ENCODE measurements around the gene TTN.

The TTN gene

GRCh38 chr2:178811045-178811444 is 3.8 kb upstream of the TTN start:
- 91% methylated on average over 2 of the region's 2 CpGs for WGBS
- H3K36me3 ChIP-seq (ENCODE audit: insufficient read depth, low read length) = no peaks in the 10 kb centered on the region
- no peak overlapping the region for H3K27ac ChIP-seq (ENCODE audit: low read depth, low read length)
- H3K27me3 ChIP-seq (ENCODE audit: insufficient read depth, low read length) = no peaks in the 10 kb centered on the region
- no peaks in the 10 kb centered on the region for H3K9me3 ChIP-seq (ENCODE audit: insufficient read depth, low read depth, low read length)
- no peaks in the 10 kb centered on the region for H3K4me1 ChIP-seq (ENCODE audit: insufficient read depth, low read length)
- H3K9ac ChIP-seq (ENCODE audit: low read depth, low read length) = no peak overlapping the region
- H3K4me3 ChIP-seq (ENCODE audit: low read length) = no peak overlapping the region

GRCh38 chr2:178810422-178810821 is 3.2 kb upstream of the TTN start:
- H3K4me1 ChIP-seq (ENCODE audit: insufficient read depth, low read length) = no peaks in the 10 kb centered on the region
- H3K9me3 ChIP-seq (ENCODE audit: insufficient read depth, low read depth, low read length) = no peaks in the 10 kb centered on the region
- H3K9ac ChIP-seq (ENCODE audit: low read depth, low read length) = no peak overlapping the region
- no peaks in the 10 kb centered on the region for H3K36me3 ChIP-seq (ENCODE audit: insufficient read depth, low read length)
- no peak overlapping the region for H3K27ac ChIP-seq (ENCODE audit: low read depth, low read length)
- H3K27me3 ChIP-seq (ENCODE audit: insufficient read depth, low read length) = no peaks in the 10 kb centered on the region
- 96% methylated on average over 5 of the region's 5 CpGs for WGBS
- H3K4me3 ChIP-seq (ENCODE audit: low read length) = no peak overlapping the region

GRCh38 chr2:178806543-178806942 is 680 bp downstream of the TTN start:
- Histone ChIP-seq H3K9me3 (ENCODE audit: insufficient read depth, low read depth, low read length) (no peaks in the 10 kb centered on the region), H3K4me3 (ENCODE audit: low read length) (no peak overlapping the region), H3K4me1 (ENCODE audit: insufficient read depth, low read length) (no peaks in the 10 kb centered on the region), H3K27me3 (ENCODE audit: insufficient read depth, low read length) (no peaks in the 10 kb centered on the region), H3K27ac (ENCODE audit: low read depth, low read length) (no peak overlapping the region), H3K9ac (ENCODE audit: low read depth, low read length) (no peak overlapping the region), H3K36me3 (ENCODE audit: insufficient read depth, low read length) (no peaks in the 10 kb centered on the region)
- 93% methylated on average over 1 of the region's 1 CpG for WGBS

DNA sequence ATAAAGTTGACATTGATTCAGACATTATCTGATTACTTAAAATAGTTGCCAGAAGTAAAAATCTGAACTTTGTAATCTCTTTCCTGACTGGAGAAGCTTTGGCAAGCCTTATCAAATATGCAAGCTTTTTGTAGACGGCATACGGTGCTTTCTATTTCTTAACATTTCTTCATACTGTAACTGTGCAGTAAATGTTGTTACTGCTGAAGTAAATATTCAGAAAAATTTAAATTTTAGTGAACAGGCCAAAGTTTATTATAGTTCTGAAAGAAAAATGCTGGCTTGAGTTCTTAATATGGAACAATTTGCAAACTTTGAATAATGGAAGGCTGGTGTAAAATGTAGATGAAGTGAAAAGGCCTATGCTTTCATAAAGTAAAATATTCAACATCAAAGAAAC is 1.8 kb downstream of the TTN start:
- Histone ChIP-seq H3K27me3 (ENCODE audit: insufficient read depth, low read length) (no peaks in the 10 kb centered on the region), H3K4me3 (ENCODE audit: low read length) (no peak overlapping the region), H3K9me3 (ENCODE audit: insufficient read depth, low read depth, low read length) (no peaks in the 10 kb centered on the region), H3K36me3 (ENCODE audit: insufficient read depth, low read length) (no peaks in the 10 kb centered on the region), H3K27ac (ENCODE audit: low read depth, low read length) (no peak overlapping the region), H3K4me1 (ENCODE audit: insufficient read depth, low read length) (no peaks in the 10 kb centered on the region), H3K9ac (ENCODE audit: low read depth, low read length) (no peak overlapping the region)
- 95% methylated on average over 2 of the region's 2 CpGs for WGBS

DNA sequence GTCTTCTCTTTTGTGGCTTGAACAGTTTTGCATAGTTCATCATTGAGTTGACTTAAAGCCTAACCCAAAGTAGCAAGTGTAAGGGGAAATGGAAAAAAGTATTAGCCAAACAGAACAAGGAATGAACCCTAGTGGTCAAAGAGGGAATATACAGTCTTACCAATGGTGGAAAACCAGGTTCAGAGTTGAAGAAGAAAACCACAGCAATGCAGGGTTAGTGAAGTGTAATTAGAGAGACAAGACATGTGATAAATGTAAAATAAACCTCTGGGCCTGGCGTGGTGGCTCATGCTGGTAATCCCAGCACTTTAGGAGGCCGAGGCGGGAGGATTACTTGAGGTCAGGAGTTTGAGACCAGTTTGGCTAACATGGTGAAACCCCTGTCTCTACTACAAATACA is 2.4 kb downstream of the TTN start:
- no peaks in the 10 kb centered on the region for H3K9me3 ChIP-seq (ENCODE audit: insufficient read depth, low read depth, low read length)
- WGBS = 84% methylated on average over 3 of the region's 3 CpGs
- no peaks in the 10 kb centered on the region for H3K36me3 ChIP-seq (ENCODE audit: insufficient read depth, low read length)
- no peak overlapping the region for H3K9ac ChIP-seq (ENCODE audit: low read depth, low read length)
- H3K27me3 ChIP-seq (ENCODE audit: insufficient read depth, low read length) = no peaks in the 10 kb centered on the region
- H3K4me3 ChIP-seq (ENCODE audit: low read length) = no peak overlapping the region
- H3K4me1 ChIP-seq (ENCODE audit: insufficient read depth, low read length) = no peaks in the 10 kb centered on the region
- H3K27ac ChIP-seq (ENCODE audit: low read depth, low read length) = no peak overlapping the region

DNA sequence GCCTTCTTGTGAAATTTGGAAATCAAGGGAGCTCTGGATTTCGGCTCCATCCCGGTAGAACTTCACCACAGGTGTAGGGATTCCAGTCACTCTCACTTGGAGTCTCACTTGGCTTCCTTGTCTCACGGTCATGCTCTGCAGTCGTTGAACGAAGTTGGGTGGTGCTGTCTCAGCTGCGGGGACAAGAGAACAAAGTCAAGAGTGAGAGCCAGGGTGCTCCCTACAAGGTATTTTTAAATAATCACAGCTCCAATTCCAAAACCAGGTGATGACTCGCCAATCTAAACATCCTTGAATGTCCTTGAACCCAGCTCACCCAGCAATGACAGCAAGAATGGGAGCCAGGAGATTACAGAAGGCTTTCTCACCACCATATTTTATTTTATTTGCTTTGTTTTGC is 6.7 kb downstream of the TTN start:
- WGBS = 93% methylated on average over 7 of the region's 7 CpGs
- Histone ChIP-seq H3K9ac (ENCODE audit: low read depth, low read length) (no peak overlapping the region), H3K4me3 (ENCODE audit: low read length) (no peak overlapping the region), H3K27ac (ENCODE audit: low read depth, low read length) (no peak overlapping the region), H3K27me3 (ENCODE audit: insufficient read depth, low read length) (no peaks in the 10 kb centered on the region), H3K4me1 (ENCODE audit: insufficient read depth, low read length) (no peaks in the 10 kb centered on the region), H3K36me3 (ENCODE audit: insufficient read depth, low read length) (no peaks in the 10 kb centered on the region), H3K9me3 (ENCODE audit: insufficient read depth, low read depth, low read length) (no peaks in the 10 kb centered on the region)

GRCh38 chr2:178799305-178799704 is 7.9 kb downstream of the TTN start:
- no peaks in the 10 kb centered on the region for H3K27me3 ChIP-seq (ENCODE audit: insufficient read depth, low read length)
- 96% methylated on average over 19 of the region's 19 CpGs for WGBS
- no peaks in the 10 kb centered on the region for H3K9me3 ChIP-seq (ENCODE audit: insufficient read depth, low read depth, low read length)
- H3K4me3 ChIP-seq (ENCODE audit: low read length) = no peak overlapping the region
- no peak overlapping the region for H3K9ac ChIP-seq (ENCODE audit: low read depth, low read length)
- H3K27ac ChIP-seq (ENCODE audit: low read depth, low read length) = no peak overlapping the region
- H3K36me3 ChIP-seq (ENCODE audit: insufficient read depth, low read length) = no peaks in the 10 kb centered on the region
- H3K4me1 ChIP-seq (ENCODE audit: insufficient read depth, low read length) = no peaks in the 10 kb centered on the region

DNA sequence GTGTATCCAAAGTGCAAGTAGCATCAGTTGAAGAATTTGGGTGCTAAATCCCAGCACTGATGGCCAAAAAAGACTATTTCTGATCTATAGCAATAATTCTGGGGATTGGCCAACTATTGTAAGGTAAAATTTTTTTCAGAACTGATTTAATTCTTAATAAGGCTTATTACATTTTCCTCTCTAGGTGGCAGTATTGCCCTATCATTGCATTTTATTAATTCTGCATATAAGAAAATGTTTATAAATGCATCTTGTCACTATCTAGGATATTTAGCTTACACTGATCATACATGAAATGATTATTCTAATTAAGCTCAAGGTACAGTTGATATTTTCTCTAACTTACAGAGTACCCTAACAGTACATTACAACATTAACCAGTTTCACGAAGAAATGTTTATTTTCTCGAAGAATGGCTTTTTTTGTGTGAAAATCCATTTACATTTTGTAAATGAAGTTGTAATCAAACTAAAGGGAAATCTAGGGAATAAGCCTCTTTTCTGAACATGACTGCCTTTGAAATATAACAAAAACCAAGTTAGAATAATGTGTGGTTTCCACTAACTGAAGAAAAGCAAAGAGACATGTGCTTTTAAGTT is 11.0 kb downstream of the TTN start:
- no peak overlapping the region for H3K9ac ChIP-seq (ENCODE audit: low read depth, low read length)
- 100% methylated on average over 1 of the region's 2 CpGs for WGBS
- H3K27me3 ChIP-seq (ENCODE audit: insufficient read depth, low read length) = no peaks in the 10 kb centered on the region
- H3K9me3 ChIP-seq (ENCODE audit: insufficient read depth, low read depth, low read length) = no peaks in the 10 kb centered on the region
- no peak overlapping the region for H3K27ac ChIP-seq (ENCODE audit: low read depth, low read length)
- H3K36me3 ChIP-seq (ENCODE audit: insufficient read depth, low read length) = no peaks in the 10 kb centered on the region
- H3K4me3 ChIP-seq (ENCODE audit: low read length) = no peak overlapping the region
- H3K4me1 ChIP-seq (ENCODE audit: insufficient read depth, low read length) = no peaks in the 10 kb centered on the region

- Histone ChIP-seq H3K27me3 (ENCODE audit: insufficient read depth, low read length) (no peaks in the 10 kb centered on the region), H3K9me3 (ENCODE audit: insufficient read depth, low read depth, low read length) (no peaks in the 10 kb centered on the region), H3K9ac (ENCODE audit: low read depth, low read length) (no peak overlapping the region), H3K4me3 (ENCODE audit: low read length) (no peak overlapping the region), H3K36me3 (ENCODE audit: insufficient read depth, low read length) (no peaks in the 10 kb centered on the region), H3K4me1 (ENCODE audit: insufficient read depth, low read length) (peaks cover 4% of the 10 kb centered on the region; the same call in 1 of the 2 replicates), H3K27ac (ENCODE audit: low read depth, low read length) (no peak overlapping the region)
- WGBS = 95% methylated on average over 2 of the region's 5 CpGs
Observed at GRCh38 chr2:178787934-178788333, 19.3 kb downstream of the TTN start.

DNA sequence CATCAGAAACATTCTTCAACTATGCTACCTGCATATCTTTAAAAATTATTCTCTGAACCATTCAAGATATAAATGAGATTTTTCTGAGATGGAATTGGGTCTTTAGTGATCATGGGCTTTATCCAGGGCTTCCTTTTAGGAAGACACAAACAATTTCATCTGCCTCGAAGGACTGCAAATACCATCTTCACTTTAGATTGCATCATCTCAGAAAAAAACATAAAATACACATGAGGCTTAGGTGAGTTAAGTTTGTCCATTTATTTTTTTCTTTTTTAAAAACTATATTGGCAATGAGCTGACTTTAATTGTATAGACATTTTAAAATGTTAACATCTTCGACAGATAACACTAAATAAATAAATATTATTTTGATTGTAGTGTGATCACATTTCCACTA is 20.1 kb downstream of the TTN start:
- peaks cover 4% of the 10 kb centered on the region; the same call in 1 of the 2 replicates for H3K4me1 ChIP-seq (ENCODE audit: insufficient read depth, low read length)
- no peak overlapping the region for H3K9ac ChIP-seq (ENCODE audit: low read depth, low read length)
- H3K4me3 ChIP-seq (ENCODE audit: low read length) = no peak overlapping the region
- no peak overlapping the region for H3K27ac ChIP-seq (ENCODE audit: low read depth, low read length)
- H3K9me3 ChIP-seq (ENCODE audit: insufficient read depth, low read depth, low read length) = no peaks in the 10 kb centered on the region
- no peaks in the 10 kb centered on the region for H3K27me3 ChIP-seq (ENCODE audit: insufficient read depth, low read length)
- no peaks in the 10 kb centered on the region for H3K36me3 ChIP-seq (ENCODE audit: insufficient read depth, low read length)
- no CpG with 5 or more reads among the region's 2 CpGs for WGBS

- no peaks in the 10 kb centered on the region for H3K27me3 ChIP-seq (ENCODE audit: insufficient read depth, low read length)
- H3K36me3 ChIP-seq (ENCODE audit: insufficient read depth, low read length) = no peaks in the 10 kb centered on the region
- 97% methylated on average over 10 of the region's 10 CpGs for WGBS
- no peaks in the 10 kb centered on the region for H3K9me3 ChIP-seq (ENCODE audit: insufficient read depth, low read depth, low read length)
- no peak overlapping the region for H3K4me3 ChIP-seq (ENCODE audit: low read length)
- H3K9ac ChIP-seq (ENCODE audit: low read depth, low read length) = no peak overlapping the region
- no peaks in the 10 kb centered on the region for H3K4me1 ChIP-seq (ENCODE audit: insufficient read depth, low read length)
- H3K27ac ChIP-seq (ENCODE audit: low read depth, low read length) = no peak overlapping the region
Observed at GRCh38 chr2:178783889-178784288, 23.3 kb downstream of the TTN start.

GRCh38 chr2:178782236-178782635 is 25.0 kb downstream of the TTN start:
- no peaks in the 10 kb centered on the region for H3K9me3 ChIP-seq (ENCODE audit: insufficient read depth, low read depth, low read length)
- no peak overlapping the region for H3K27ac ChIP-seq (ENCODE audit: low read depth, low read length)
- no peak overlapping the region for H3K9ac ChIP-seq (ENCODE audit: low read depth, low read length)
- H3K27me3 ChIP-seq (ENCODE audit: insufficient read depth, low read length) = no peaks in the 10 kb centered on the region
- H3K4me3 ChIP-seq (ENCODE audit: low read length) = no peak overlapping the region
- 97% methylated on average over 7 of the region's 7 CpGs for WGBS
- no peaks in the 10 kb centered on the region for H3K4me1 ChIP-seq (ENCODE audit: insufficient read depth, low read length)
- no peaks in the 10 kb centered on the region for H3K36me3 ChIP-seq (ENCODE audit: insufficient read depth, low read length)

All from HUES64 (cell line).